HG02610 (cell line): ENCODE results near the gene AMBP.
"Not testable (repeated sequence)": the region's sequence is repeated elsewhere in the genome, so short reads cannot be mapped to it uniquely, and the experiment has no call there.

Source experiments
- ATAC-seq: cut with Tn5 transposase; IDR thresholded peaks from one replicate; pipeline ENCODE4 v1.9.1; 2021; ENCODE audit warnings: mild to moderate bottlenecking, moderate library complexity; ENCODE audit not compliant: unreplicated experiment

AMBP gene

DNA sequence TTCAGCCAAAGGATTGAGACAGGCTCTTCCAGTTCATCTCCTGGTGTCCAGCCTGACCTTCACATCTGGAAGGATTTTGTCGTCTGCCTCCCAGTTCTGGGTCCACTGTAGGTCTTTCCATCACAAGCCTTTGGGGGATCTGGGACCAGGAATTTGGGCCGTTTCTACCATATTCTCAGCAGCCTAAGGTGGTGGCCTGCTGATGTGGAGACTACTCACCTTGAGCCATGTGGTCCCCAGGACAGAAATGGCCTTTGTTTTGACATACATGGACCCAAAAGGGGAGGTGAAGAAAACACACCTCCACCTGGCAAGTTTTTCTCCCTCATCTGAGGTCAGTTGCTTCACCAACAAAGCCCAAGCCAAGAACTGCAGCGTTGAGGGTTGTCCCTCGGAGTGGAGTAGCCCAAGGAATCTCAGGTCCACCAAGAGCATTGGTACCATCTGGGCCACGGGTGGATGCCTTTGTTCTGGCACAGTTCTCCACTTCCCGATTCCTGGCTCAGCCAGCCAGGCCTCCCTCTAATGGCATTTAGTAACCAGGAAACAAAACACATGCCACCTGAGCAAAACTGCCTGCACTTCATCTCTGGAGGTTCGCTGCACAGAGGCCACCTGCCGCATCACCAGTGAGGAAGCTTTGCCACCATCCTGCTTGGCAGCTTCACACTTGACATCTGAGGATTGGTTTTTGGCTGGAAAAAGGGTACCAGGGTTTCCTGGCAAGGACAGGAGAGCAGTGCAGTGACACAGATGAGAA lies 24.7 kb downstream of the AMBP start:
- ATAC-seq: no peak

DNA sequence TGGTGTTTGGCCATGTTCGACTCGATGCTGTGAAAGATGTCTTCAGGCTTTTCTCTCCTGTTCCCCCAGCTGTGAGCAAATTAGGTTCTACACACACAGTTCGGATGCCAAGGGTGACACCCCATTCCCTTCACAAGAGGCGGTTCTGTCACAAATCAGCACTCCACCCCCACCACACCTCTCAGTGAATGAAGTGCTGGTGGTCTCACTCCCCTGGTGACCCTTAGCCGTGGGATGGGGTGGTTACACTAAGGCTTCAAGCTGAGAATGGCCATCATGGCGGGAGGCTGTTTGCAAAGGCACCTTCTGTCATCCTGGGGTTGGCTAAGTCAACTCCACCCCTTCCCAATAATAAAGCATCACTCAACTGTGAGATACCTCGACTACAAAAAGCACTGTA lies 26.4 kb downstream of the AMBP start:
- no peak for ATAC-seq

DNA sequence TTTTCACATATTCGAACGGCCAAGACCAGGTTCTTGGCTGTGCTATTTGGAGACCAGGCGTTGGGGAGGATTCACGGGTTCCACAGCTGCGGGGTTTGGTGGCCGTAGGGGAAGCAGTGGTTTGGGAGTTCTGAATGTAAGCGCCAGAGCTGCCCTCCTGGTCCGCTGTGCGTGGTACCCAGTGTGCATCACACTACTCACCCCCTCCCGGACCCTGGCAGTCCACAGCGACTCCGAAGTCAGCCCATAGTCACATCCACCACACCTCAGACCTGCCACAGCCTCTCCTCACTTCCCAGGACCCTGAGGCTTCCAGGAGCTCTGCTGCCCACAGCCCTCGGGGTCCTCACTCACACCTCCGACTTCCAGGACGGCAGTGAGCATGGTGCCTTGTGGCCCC lies 26.8 kb downstream of the AMBP start:
- no peak for ATAC-seq

DNA sequence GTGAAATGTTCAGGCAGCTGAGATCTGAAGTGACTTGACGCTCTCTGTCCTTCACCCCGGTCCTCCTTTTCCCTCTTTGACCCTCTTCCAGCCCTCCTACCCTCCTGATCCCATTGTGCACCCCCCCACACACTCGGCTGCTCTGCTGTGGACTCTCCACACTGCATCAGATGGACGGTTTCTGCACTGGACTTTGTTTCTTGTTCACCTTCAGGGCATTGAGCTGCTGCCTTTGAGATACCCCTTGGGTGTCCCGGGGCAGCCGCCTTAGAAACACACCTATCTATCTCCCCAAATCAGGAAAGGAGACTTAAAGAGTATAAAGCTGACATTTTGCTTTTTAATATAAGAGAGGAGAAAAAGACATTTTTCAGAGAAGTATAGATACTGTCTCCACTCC lies 27.5 kb downstream of the AMBP start:
- ATAC-seq: no peak

DNA sequence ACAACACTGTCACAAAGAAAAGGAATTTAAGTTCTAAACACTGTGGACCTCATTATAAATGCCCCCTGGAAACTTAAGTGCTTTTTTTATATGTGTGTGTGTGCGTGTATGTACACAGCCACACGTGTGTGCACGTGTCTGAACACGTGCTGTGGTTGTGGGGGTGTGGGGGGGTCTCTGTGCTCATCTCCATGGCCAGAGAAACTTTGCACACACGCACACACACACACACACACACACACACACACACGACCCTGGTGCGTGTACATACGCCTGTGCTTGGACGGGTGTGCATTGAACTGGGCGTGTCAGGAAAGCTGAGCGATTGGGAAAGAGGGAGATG lies 27.9 kb downstream of the AMBP start:
- ATAC-seq: no peak

DNA sequence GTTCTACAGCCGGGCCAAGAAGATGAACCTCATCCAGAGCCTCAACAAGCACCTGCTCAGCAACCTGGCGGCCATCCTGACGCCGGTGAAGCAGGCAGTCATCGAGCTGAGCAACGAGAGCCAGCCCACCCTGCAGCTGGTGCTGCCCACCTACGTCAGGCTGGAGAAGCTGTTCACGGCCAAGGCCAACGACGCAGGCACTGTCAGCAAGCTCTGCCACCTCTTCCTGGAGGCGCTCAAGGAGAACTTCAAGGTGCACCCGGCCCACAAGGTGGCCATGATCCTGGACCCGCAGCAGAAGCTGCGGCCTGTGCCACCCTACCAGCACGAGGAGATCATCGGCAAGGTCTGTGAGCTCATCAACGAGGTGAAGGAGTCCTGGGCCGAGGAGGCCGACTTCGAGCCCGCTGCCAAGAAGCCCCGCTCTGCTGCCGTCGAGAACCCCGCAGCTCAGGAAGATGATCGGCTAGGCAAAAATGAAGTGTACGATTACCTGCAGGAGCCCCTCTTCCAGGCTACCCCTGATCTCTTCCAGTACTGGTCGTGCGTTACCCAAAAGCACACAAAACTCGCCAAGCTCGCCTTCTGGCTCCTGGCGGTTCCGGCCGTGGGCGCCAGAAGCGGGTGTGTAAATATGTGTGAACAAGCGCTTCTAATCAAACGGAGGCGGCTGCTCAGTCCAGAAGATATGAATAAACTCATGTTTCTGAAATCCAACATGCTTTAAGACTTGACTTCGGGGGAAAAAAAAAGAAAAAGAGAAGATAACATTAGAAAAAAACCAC lies 28.5 kb downstream of the AMBP start:
- no peak for ATAC-seq

DNA sequence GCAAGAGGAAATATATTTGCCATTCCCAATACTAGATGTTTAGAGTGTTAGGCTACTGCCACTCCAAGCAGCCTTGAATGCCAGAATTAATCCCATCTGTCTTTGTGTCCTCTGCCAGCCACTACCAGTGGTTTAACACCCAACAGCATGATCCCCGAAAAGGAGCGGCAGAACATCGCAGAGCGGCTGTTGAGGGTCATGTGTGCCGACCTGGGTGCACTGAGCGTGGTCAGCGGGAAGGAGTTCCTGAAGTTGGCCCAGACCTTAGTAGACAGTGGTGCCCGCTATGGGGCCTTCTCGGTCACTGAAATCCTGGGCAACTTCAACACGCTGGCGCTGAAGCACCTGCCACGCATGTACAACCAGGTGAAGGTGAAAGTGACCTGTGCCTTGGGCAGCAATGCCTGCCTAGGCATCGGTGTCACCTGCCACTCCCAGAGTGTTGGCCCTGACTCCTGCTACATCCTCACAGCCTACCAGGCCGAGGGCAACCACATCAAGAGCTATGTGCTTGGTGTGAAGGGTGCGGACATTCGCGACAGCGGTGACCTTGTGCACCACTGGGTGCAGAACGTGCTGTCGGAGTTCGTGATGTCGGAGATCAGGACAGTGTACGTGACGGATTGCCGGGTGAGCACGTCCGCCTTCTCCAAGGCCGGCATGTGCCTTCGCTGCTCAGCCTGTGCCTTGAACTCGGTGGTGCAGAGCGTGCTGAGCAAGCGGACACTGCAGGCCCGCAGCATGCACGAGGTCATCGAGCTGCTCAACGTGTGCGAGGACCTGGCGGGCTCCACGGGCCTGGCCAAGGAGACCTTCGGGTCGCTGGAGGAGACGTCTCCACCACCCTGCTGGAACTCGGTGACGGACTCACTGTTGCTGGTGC lies 29.3 kb downstream of the AMBP start:
- no peak for ATAC-seq

DNA sequence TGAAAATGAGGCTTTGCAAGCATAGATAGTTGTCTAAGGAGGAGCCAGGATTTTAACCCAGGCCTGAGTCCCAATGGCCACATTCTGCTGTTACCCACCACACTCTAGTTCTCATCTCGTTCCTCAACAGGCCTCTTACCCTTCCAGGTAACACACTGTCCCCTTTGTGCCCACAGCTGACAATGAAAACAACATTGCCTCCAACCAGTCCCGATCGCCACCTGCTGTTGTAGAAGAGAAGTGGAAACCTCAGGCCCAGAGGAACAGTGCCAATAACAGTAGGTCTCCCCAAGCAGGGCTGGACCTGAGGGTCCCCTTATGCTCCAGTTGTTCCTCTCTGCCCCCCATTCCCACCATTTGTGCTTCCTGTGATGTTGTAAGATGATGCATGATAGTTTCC lies 30.4 kb downstream of the AMBP start:
- no peak for ATAC-seq

DNA sequence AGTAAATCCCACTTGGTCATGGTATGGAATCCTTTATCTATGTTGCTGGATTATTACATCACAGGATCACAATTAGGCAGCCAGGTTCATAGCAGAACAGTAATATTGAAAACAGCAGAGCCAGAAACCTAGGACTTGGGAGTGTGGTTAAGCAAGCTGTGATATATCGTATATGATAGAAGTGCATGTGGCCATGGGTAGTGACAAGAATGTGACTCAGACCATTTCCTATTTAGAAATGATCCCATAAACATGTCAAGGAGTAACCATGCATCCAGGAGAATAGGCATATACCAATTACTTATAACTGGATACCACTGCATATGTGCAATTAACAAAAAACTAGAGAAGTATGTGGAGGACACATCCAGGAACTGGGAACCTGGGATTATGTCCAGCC lies 31.2 kb downstream of the AMBP start:
- no peak for ATAC-seq

DNA sequence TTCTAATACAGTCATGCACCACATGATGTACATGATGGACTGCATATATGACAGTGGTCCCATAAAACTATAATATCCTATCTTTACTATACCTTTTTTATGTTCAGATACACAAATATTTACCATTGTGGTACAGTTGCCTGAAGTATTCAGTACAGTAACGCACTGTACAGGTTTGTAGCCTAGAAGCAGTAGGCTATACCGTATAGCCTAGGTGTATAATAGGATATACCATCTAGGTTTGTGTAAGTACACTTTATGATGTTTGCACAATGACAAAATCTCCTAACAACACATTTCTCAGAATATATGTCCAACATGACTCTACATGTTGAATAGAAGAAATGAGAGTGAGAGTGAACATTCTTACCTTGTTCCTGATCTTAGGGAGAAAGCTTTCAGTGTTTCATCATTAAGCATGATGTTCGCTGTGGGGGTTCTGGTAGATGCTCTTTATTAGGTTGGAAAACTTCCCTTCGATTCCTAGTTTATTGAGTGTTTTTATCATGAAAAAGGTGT lies 31.8 kb downstream of the AMBP start:
- ATAC-seq: no peak

DNA sequence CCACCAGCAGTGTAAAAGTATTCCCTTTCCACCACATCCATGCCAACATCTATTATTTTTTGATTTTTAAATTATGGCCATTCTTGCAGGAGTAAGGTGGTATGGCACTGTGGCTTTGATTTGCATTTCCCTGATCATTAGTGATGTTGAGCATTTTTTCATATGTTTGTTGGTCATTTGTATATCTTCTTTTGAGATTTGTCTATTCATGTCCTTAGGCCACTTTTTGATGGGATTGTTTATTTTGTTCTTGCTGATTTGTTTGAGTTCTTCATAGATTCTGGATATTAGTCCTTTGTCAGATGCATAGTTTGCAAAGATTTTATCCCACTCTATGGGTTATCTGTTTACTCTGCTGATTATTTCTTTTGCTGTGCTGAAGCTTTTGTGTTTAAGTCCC lies 34.4 kb downstream of the AMBP start:
- ATAC-seq: not testable (repeated sequence)

DNA sequence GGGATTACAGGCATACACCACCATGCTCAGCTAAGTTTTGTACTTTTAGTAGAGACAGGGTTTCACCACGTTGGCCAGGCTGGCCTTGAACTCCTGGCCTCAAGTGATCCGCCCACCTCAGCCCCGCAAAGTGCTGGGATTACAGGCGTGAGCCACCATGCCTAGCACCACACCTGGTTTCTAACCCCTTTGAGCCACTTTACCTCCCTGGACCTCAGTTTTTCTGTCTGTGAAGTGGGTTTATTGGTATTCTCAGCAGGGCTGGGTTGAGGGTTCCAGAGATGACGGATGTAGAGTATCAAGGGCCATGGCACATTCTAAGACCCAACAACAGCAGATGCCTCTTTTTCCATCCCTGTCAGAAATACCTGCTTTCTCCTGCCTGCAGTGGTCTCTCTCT lies 38.6 kb downstream of the AMBP start:
- no peak for ATAC-seq

DNA sequence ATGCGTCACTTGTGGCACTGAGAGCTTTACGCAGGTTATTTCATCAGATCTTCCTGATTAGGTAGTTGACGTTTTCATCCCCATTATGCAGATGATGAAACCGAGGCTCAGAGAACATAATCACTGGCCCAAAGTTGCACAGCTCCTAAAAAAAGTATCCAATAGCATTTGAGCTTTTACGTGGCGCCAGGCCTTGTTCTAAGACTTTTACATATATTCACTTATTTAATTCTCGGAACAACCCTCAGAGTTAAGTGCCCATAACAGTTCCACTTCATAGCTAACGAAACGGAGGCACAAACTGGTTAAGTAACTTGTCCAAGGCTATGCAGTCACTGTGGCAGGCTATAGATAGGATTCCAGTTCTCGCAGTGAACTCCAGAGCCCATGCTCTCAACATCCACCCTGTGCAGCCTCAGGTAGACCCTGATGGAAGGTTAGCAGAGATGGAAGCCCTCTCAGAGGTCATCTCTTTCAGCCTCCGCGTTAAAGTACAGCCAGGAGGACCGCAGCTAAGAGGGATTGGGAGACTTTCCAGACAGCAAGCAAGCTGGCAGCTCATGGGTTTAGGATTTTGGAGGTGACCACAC lies 39.3 kb downstream of the AMBP start:
- ATAC-seq: no peak

DNA sequence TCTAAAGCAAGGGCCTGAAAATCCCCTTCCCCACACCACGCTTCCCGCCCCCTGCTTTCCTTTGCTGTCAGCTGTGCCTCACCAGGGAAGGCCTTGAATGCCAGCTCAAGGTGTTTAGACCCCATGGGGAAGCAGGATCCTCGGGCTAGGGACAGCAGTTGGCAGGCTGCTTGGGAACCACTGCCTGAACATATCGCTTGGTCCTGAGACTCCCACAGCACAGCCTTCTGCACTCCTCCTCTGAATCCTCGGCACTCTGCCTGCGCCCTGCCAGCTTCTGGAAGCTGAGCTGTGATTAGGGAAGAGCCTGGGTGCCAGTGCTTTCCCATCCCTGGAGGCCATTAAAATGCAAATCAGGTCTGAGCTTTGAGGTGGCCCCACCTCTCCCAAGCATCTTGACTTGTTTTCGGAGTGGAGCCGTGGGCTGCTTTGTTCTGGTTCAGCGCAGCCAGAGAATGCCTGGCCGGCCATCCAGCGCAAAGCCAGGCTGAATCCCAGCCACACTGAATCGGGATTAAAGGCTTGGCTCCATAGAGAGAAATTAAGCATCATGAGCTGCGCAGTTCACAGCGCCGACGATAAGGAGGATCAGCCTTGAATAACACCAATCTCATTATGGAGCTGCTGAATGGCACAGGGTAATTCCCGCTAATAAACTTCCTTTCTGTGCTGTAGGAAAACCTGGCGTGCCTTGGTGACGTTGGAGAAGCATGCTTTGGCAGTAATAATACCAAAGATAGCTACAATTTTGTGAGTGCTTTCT lies 40.0 kb downstream of the AMBP start:
- ATAC-seq: no peak

DNA sequence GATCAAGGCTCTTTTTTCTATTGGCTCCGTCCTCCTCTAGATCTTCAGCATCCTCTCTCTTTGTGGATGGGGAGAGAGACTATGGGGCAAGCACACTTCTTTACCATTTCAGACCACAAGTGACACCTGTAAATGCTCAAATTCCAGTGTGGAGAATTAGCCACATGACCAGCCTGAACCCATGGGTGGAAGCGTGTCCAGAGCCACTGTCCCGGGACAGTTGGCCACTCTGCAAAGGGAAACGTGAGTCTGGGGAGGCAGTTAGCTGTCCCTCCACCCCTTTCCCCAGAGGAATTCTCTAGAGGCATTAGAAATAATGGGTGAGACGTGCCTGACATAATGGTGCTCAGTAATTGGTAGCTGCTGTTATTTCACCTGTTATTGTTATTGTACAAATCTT lies 40.9 kb downstream of the AMBP start:
- ATAC-seq: no peak

DNA sequence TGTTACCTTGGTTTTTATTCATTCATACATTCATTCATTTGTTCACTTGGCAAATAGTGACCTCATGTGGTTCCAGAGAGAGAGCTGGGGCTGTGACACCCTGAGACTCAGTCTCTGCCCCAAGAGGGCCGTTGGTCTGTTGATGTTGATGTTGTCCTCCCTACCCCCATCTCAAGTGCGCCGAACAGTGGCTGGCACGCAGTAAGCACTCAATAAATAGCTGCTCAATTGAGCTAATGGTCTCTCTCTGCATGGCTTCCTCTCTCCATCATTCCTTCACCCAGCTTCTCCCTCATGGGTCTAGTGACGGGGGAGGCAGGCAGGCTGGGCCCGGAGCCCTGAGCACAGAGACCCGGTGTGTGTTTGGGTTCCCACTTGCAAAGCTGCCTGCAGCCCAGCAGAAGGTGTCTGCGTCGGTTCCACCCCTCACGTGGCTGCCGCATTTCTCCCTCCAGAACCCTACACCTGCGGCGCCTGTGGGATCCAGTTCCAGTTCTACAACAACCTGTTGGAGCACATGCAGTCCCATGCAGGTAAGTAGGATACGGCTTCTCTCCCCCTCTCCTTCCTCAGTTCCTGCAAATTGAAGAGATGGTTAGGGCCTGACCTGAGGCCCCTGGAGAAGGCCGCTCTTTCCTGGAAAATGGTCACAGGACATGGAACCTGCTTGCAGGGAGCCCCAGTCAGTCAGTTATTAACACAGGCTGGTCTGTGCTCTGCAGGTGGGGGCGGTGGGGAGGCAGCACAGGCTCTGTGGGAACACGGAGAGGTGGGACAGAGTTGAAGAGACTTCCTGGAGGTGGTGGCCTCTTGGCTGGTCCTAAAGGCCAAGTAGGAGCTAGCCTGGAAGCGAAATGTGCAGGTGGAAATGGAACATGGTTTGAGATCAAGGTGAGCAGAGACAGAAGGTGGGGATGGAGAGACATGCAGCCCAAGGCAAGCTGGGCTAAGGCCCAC lies 42.0 kb downstream of the AMBP start:
- no peak for ATAC-seq

DNA sequence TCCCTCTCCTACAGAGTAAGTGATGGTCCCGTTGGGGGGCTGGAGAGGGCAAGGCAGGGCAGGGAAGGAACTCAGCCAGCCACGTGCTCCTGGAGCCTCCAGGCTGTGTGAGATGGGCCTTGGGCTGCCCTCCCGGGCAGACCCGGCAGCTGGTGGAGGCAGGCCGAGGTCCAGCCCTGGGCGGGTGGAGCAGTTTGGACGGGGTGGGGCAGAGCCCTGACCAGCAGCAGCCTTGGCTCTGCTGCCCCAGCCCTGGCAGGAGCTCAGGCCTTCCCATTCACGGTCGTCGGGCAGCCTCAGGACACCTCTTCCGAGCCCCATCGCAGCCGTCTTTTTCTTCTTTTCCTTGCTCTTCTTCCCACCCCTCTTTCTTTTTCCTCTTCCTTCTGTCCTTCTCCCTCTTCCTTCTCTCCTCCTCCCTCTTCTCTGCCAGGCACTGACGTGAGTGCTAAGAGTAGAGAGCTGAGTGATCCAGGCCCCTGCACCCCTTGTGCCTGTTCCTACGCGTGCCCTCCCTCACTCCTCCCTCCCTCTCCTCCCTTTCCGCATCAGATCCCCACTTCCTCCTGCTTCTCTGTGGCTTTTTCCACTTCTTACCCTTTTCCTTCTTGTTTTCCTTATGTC lies 42.8 kb downstream of the AMBP start:
- ATAC-seq: no peak

DNA sequence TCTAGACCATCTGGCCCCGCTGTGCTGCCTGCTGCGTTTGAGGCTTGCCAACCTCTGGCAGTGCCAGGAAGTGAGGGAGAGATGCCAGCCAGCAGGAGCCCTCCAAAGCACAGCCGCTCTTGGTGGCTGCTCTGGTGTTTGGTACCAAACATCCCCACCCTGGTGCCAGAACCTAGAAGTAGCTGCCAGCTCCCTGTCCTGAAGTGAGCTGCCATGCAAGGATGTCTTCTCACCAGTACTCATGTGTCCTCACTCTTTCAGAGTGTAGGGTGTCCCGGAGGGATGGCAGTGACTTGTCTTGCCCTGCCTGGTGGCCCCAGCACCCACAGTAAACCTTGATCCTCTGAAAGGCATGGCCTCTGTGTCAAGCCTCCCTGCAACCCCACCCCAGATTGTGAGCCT lies 43.4 kb downstream of the AMBP start:
- ATAC-seq: no peak

DNA sequence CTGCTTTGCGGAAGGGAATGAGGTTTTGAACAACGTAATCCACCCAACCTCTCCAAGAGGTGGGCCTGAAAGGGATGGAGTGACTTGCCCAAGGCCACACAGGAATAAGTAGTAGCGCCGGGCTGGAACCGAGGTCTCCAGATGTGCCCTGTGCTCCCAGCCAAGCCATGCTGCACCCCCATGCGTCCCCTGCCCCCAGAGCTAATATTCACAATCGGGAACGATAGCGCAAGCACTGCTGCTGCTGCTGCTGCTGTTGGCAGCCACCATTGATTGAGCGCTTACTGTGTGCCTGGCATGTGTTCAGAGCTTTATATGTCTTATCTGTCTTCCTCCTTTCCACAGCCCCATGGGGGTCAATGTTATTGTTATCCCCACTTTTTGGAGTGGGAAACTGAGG lies 43.9 kb downstream of the AMBP start:
- no peak for ATAC-seq
